RWPE1 (cell line): ENCODE measurements around the gene SLC6A17.

Experiments used
- CTCF ChIA-PET: fragments of 350-600 bp; sonication (Branson Sonifier 250); formaldehyde crosslinking; extraction: SDS; loops from one replicate; lab custom pipeline; 2021; lab: Yijun Ruan, JAX
- POLR2A ChIA-PET: fragments of 400-600 bp; formaldehyde crosslinking; extraction: SDS; loops from one replicate; lab custom pipeline; 2020; ENCODE audit warnings: antibody characterized with exemption; ENCODE audit not compliant: low non-redundant PET; lab: Yijun Ruan, JAX
- DNase-seq: peaks from one replicate; pipeline ENCODE4 v3.0.0; 2012; ENCODE audit warnings: low spot score
- H3K27ac ChIP-seq: fragments of 450-650 bp; 2 replicates; pipeline ENCODE4 v1.5.1; 2017
- CTCF ChIP-seq: fragments of 450-650 bp; conservative IDR thresholded peaks from 2 replicates; pipeline ENCODE4 v1.5.1; 2017; ENCODE audit warnings: low read depth, mild to moderate bottlenecking

Gene SLC6A17

GRCh38 chr1:110155878-110156522 is 5.7 kb downstream of the SLC6A17 start:
- ChIA-PET CTCF (interaction anchor here (0.6 kb wide), 2 partner anchors 233 to 1886 kb away, joined by 3 to 4 read pairs; no protein-coding TSS in a partner anchor), POLR2A (no interaction called here)
- no peak for TF ChIP-seq CTCF
- DNase-seq, result peak; percentile 66
- no peak overlapping the region for H3K27ac ChIP-seq

GRCh38 chr1:110158261-110158660 is 8.0 kb downstream of the SLC6A17 start:
- ChIA-PET CTCF (interaction anchor here (0.6 to 0.8 kb wide), 2 partner anchors 28 to 30 kb away, joined by 3 to 6 read pairs; no protein-coding TSS in a partner anchor), POLR2A (no interaction called here)
- TF ChIP-seq CTCF, result no peak
- no peak overlapping the region for H3K27ac ChIP-seq
- no peak for DNase-seq

- POLR2A ChIA-PET, result no interaction called here
- H3K27ac ChIP-seq, result no peak overlapping the region
- TF ChIP-seq CTCF, result no peak
- no peak for DNase-seq
- CTCF ChIA-PET, result interaction anchor here (0.8 kb wide), 1 partner anchor 29 kb away, joined by 6 read pairs; no protein-coding TSS in a partner anchor
These were observed 8.9 kb downstream of the SLC6A17 start for GRCh38 chr1:110159168-110159567.

- no peak for TF ChIP-seq CTCF
- DNase-seq, result no peak
- CTCF ChIA-PET, result no interaction called here
- no peak overlapping the region for H3K27ac ChIP-seq
- POLR2A ChIA-PET, result no interaction called here
These were observed 10.3 kb downstream of the SLC6A17 start for GRCh38 chr1:110160538-110161100.

GRCh38 chr1:110161165-110161564 is 10.9 kb downstream of the SLC6A17 start:
- ChIA-PET CTCF (no interaction called here), POLR2A (no interaction called here)
- no peak for TF ChIP-seq CTCF
- DNase-seq, result no peak
- H3K27ac ChIP-seq, result no peak overlapping the region

GRCh38 chr1:110161849-110162248 is 11.6 kb downstream of the SLC6A17 start:
- POLR2A ChIA-PET, result no interaction called here
- no peak overlapping the region for H3K27ac ChIP-seq
- no peak for TF ChIP-seq CTCF
- CTCF ChIA-PET, result interaction anchor here (0.8 kb wide), 1 partner anchor 13 kb away, joined by 3 read pairs; no protein-coding TSS in a partner anchor
- DNase-seq, result no peak
